HG03097 (cell line): ENCODE results near the gene MON1A.

ENCODE experiments used
- ATAC-seq: cut with Tn5 transposase; IDR thresholded peaks from one replicate; pipeline ENCODE4 v1.9.1; 2021; ENCODE audit not compliant: unreplicated experiment, low FRiP score

The MON1A gene

DNA sequence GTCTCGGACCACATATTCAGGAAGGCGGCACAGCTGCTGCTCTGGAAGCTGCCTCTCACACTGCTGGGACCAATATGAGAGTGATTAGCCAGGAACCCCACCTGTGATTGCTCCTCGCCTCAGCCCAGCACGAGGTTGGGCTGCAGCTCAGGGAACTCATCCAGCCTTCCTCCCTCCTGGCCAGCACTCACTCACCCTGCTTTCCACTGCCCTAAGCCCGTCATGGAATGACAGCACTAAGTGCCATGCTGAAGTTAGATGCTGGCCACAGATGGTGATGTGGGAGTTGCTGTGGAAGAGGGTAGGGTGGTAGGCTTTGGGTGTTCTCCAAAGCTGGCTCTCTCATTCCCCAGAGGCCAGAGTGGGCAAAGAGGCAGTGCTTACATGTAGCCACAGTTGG is 33.3 kb downstream of the MON1A start:
- no peak for ATAC-seq

- no peak for ATAC-seq
Measured at GRCh38 chr3:49895791-49896190, 33.8 kb downstream of the MON1A start.

GRCh38 chr3:49889296-49889695 is 40.3 kb downstream of the MON1A start:
- no peak for ATAC-seq

GRCh38 chr3:49886922-49887265 is 42.7 kb downstream of the MON1A start:
- ATAC-seq: no peak

DNA sequence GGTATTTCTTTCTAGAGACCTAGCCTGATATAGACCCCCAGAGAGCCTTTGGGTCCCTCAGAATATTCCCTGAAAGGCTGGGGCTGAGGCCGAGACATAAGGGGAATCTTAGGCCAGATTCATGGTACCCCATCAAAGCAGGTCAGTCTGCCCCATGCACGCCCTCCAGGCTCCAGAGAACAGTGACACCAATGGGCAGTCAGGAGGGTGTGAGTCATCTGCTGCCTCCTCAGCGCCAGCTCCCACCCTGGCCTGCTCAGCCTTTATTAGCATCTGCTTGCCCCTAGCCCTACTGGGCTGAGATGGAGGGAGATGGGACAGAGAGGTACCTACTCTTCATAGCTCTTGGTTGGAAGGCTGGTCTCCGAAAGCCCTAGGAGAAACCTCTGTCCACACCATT is 45.6 kb downstream of the MON1A start:
- no peak for ATAC-seq

- ATAC-seq: no peak
Measured at GRCh38 chr3:49882166-49882565, 47.4 kb downstream of the MON1A start.

DNA sequence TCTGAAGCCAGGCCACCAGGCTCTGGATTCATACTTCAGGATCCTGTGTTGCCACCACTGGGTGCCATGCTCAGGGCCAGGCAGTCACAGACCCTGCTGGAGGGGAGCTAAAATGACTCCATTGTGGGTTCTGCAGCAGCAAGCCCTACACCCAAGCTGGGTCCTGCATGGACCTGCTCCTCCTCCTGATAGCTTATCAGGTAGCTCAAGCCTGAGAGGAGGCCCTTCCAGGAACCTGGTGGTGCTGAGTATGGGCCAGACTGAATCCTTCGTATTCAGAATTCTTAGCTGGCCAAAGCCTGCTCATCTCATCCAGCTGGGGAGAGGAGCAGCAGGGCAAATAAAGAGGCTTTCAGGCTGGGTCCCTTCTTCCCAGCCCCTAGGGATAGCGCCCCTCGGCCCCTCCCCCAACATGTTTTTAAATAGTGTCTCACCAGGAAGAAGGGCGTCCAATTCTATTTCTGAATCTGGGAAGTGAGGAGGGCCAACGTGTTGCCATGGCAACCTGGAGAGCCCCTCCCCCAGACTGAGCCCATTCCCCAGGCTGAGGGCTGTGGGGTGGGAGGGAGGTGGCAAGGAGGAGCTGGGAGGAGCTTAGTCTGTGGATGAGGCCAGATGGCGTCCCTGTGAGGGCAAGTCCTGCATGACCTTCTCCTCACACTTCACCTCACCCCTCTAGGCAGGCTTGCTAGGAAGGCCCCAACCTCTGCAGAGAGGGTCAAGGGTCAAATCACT is 48.9 kb downstream of the MON1A start:
- ATAC-seq: no peak

DNA sequence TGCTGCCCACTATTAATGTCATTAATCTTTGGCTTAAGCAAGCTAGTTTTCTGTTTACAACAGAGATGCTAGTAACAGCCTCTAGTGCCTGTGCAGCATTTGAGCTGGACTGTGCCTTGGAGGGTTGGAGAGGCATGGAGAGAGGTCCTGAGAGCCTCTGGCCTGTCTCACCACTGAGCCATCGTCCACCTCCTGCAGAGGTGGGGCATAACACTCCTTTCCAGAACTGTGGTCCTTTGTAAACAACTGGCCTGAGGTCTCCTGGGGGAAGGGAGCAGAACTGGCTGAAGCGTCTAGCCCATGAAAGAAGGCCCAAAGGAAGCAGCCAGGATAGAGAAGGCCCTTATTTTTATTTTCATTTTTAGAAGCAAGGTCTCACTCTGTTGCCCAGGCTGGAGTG is 49.9 kb downstream of the MON1A start:
- ATAC-seq: no peak

GRCh38 chr3:49878686-49879085 is 50.9 kb downstream of the MON1A start:
- no peak for ATAC-seq

- no peak for ATAC-seq
Measured at GRCh38 chr3:49877716-49878115, 51.9 kb downstream of the MON1A start.

GRCh38 chr3:49876567-49876966 is 53.0 kb downstream of the MON1A start:
- no peak for ATAC-seq

DNA sequence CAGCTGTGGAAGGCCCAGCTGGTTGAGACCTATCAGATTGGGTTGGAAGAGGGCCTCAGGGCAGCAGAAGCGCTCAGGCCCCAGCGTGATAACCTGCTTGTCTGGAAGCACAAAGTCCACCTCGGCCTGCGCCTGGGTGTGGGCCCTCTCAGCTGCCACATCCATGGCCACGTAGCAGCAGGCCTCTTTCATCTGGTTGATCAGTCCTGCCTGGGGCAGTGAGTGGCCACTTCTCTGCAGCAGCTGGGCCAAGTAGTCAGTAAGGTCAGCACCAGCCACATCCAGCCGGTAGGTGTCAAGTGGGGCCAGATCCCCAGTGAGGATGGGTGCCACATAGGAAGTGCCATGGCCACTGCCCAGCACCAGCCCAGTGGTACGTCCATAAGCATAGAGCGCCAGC is 56.0 kb downstream of the MON1A start:
- ATAC-seq: no peak

DNA sequence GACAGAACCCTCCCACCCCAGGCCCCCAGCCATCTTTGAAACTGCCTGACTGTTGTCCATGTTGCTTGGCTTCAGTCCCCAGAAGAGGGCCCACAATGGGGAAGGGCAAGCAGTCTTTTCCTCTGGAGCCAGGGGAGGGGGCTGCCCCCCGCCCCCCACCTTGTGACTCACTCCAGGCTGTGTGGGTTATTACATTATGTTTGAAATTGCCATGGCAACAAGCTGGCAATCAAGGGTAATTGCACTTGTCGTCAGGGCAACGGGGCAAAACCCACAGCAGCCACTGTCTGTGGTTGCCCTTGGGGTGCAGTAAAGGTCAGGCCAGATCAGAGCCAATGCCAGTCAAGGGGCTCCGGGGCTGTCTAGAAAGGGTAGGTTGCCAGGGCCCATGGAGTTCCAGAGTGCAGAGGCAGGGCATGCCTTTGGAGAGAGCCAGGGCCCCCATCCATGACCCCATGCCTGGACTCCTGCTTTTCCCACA is 56.8 kb downstream of the MON1A start:
- no peak for ATAC-seq

DNA sequence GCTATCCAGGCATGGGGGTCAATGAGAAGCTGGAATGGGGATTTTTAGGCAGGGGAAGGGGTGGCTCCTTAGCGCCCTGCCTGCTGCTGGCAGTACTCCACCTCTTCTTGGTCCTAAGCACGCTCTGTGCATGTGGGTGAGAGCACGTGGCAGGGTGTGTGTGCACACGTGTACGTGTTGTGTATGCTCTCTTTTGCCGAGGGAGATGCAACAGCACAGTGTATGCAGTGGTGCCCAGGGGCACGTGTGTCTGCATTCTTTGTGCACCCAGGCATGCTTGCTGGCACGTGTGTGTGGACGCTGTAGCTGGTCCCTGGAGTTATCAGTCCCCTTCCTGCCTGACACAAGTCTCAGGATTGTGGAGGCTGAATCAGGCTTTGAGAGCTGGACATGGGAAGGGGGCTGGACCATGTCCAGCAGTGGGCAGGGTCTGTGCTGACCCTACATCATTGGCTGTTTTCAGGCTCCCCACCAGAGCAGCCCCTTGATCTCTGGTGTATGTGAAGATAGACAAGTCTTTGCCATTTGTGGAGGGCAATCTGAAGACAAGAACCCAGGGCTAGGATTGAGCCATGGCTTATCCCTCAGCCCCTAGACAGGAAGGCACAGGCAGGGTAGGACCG is 58.0 kb downstream of the MON1A start:
- no peak for ATAC-seq

- no peak for ATAC-seq
Measured at GRCh38 chr3:49869525-49870126, 60.0 kb downstream of the MON1A start, which contains the start of gene CAMKV. Gene CAMKV (minus strand): TSS chr3:49869906. CDS start chr3:49862388, 7,518 bp downstream.

DNA sequence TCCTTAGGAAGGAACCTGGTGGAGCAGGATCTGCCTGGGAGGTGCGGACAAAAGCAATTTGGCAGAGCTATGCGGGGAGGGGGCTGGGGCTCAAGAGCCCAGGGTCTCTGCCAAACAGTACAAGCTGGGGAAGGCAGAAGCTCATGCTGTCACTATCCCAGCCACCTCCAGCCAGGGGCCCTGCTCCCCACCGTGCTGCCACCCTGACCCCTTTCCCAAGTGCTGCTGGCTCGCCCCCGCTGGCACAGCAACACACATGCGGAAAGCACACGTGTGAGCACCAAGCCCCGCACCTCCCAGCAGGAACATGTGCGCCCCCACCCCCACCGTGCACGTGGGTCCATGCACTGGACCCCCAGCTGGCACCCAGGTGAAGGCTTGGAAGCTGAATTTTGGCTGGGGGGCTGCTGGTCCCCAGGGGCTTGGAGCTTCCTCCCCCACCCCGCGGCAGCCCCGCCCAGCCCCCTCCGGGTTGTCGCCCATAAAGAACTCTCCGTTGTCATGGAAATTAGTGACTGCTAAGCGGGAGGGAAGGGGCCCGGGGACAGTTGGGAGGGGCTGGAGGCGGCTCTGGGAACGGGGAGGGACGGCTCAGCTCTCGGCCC is 60.6 kb downstream of the MON1A start:
- no peak for ATAC-seq

DNA sequence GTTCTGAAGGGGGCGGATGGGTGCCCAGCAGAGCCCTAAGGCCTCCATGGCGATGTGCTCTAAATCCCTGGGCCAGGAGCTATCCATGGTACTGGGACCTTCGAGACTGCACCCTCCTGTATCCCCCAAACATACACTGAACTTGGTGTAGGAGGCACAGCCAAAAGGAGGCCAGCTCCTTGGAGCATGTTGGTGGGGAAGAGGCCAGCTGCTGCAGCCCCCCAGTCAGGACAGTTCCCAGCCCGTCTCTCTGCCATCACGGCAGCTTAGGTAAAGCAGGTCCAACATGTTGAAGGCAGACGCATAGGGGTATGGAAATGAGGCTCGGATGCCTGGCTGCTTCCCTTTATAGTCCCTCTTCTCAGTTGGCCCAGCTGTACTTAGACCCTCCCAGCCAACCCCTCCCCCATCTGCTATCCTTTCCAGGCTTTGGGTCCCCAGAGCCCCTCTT is 61.7 kb downstream of the MON1A start:
- ATAC-seq: no peak

DNA sequence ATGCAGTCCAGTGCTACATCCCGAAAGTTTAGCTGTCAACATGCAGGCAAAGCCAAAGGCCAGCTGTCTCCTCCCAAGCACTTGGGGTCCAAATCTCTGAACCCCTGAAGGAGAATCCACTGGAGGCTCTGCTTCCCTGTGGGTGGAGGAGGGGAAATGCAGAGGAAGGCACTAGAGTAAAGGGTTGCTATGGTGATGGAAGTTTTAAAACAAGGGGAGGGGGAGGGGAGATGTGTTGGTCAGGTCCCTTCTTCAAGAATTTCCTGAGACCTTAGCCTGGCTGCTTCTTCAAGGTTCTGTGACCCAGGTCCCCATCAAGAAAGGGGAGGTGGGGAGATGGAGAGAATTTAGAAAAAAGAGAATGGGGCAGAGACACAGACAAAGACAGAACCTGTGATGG is 62.2 kb downstream of the MON1A start:
- no peak for ATAC-seq

GRCh38 chr3:49865198-49865784 is 64.3 kb downstream of the MON1A start:
- ATAC-seq: no peak

DNA sequence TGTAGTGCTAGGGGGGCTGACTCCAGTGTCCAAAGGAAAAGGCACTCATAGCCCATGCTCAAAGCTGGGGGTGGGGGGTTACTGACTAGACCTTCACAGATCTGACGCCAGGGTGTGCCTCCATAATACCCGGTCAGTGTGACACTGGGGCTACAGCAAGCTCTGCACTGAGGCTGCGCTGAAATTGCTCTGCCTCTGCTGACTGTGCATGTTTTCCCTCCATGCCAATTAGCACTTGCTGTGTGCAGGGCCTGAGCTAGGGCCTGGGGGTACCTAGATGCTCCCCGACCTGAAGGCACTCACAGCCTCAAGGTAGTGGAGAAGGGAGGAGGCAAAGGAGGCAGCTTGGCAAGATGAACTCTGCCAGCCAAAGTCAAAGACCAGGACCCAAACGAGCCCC is 65.1 kb downstream of the MON1A start:
- no peak for ATAC-seq
